CD14-positive monocyte (primary cell): Measurements from ENCODE around the gene ZNF470. TPM values are rescaled to one million over a fixed set of nuclear protein-coding genes. Genes with fewer than 3 reads are reported as not detected.

Experiments used
- DNase-seq, 3 donors: peaks; one replicate each; pipeline ENCODE4 v3.0.0-alpha.2; 2011 to 2022
- H2AFZ ChIP-seq: 2 replicates; pipeline ENCODE4 v1.6.0; 2012; ENCODE audit warnings: mild to moderate bottlenecking, low read depth, low read length, inconsistent platforms; ENCODE audit not compliant: insufficient read depth, poor library complexity, severe bottlenecking
- H3K27ac ChIP-seq, 2 donors: 1 replicate in 1 of 2; 2 replicates in 1 of 2; pipeline ENCODE4 v1.5.1; 2012 to 2013; ENCODE audit warnings: low read length in 2 of 2, control low read depth in 1 of 2, inconsistent platforms in 1 of 2, low read depth in 1 of 2, mild to moderate bottlenecking in 1 of 2
- H3K27me3 ChIP-seq, 2 donors: one replicate each; pipeline versions ENCODE4 v1.6.0 to v1.6.1; 2011 to 2013; ENCODE audit warnings: low read length in 2 of 2; ENCODE audit not compliant: control insufficient read depth in 2 of 2, insufficient read depth in 2 of 2
- H3K36me3 ChIP-seq, 2 donors: replicated peaks in 1 of 2; 1 replicate in 1 of 2; 2 replicates in 1 of 2; pipeline versions ENCODE4 v1.5.1 to v1.6.1; 2012 to 2013; ENCODE audit warnings: low read length in 2 of 2, control low read depth in 1 of 2, inconsistent platforms in 1 of 2, mild to moderate bottlenecking in 1 of 2; ENCODE audit not compliant: insufficient read depth in 2 of 2, control insufficient read depth in 1 of 2
- H3K4me1 ChIP-seq, 2 donors: 1 replicate in 1 of 2; 2 replicates in 1 of 2; pipeline versions ENCODE4 v1.5.1 to v1.6.1; 2012 to 2013; ENCODE audit warnings: low read length in 2 of 2, control low read depth in 1 of 2, inconsistent platforms in 1 of 2, mild to moderate bottlenecking in 1 of 2, moderate library complexity in 1 of 2; ENCODE audit not compliant: insufficient read depth in 2 of 2, control insufficient read depth in 1 of 2
- H3K4me2 ChIP-seq: replicated peaks from 2 replicates; pipeline ENCODE3; 2012; ENCODE audit warnings: low read length, moderate library complexity, mild to moderate bottlenecking; ENCODE audit not compliant: poor library complexity, severe bottlenecking; ENCODE audit errors: extremely low read depth
- H3K4me3 ChIP-seq, 3 experiments: fragments of 200-600 bp in 1 of 3; sonication (generic) in 1 of 3; replicated peaks in 1 of 3; 1 replicate in 2 of 3; 2 replicates in 1 of 3; pipeline ENCODE4 v1.5.1; 2011 to 2013; ENCODE audit warnings: low read length in 3 of 3, mild to moderate bottlenecking in 3 of 3, control low read depth in 2 of 3, low read depth in 2 of 3, inconsistent platforms in 1 of 3, moderate library complexity in 1 of 3
- H3K79me2 ChIP-seq: 2 replicates; pipeline ENCODE4 v1.6.0; 2012; ENCODE audit warnings: mild to moderate bottlenecking, control low read depth, inconsistent platforms, low read length, moderate library complexity; ENCODE audit not compliant: insufficient read depth
- H3K9ac ChIP-seq: 2 replicates; pipeline ENCODE4 v1.6.0; 2017; ENCODE audit warnings: low read length, mild to moderate bottlenecking; ENCODE audit not compliant: insufficient read depth, poor library complexity, severe bottlenecking
- H3K9me3 ChIP-seq, 2 donors: replicated peaks in 1 of 2; 1 replicate in 1 of 2; 2 replicates in 1 of 2; pipeline versions ENCODE4 v1.5.1 to v1.6.1; 2012 to 2013; ENCODE audit warnings: low read length in 2 of 2, control low read depth in 1 of 2; ENCODE audit not compliant: control insufficient read depth in 1 of 2, insufficient read depth in 1 of 2
- H4K20me1 ChIP-seq: 2 replicates; pipeline ENCODE4 v1.6.0; 2012; ENCODE audit warnings: mild to moderate bottlenecking, low read length, control low read depth, moderate library complexity; ENCODE audit not compliant: insufficient read depth
- H3K27ac Mint-ChIP-seq, 7 donors: one replicate each; pipeline ENCODE4 v1.8.0; 2020; ENCODE audit warnings: mild to moderate bottlenecking in 7 of 7, mixed read lengths in 7 of 7, moderate library complexity in 6 of 7, inconsistent platforms in 2 of 7
- H3K27me3 Mint-ChIP-seq, 3 donors: one replicate each; pipeline ENCODE4 v1.8.0; 2021 to 2022; ENCODE audit warnings: low read depth in 3 of 3, mild to moderate bottlenecking in 3 of 3, mixed read lengths in 3 of 3, moderate library complexity in 3 of 3, inconsistent platforms in 1 of 3
- H3K36me3 Mint-ChIP-seq, 2 donors: one replicate each; pipeline ENCODE4 v1.8.0; 2020; ENCODE audit warnings: mixed read lengths in 2 of 2, inconsistent platforms in 1 of 2, mild to moderate bottlenecking in 1 of 2
- H3K4me1 Mint-ChIP-seq: one replicate; pipeline ENCODE4 v1.8.0; 2020; ENCODE audit warnings: mild to moderate bottlenecking, mixed read lengths
- H3K4me3 Mint-ChIP-seq, 2 donors: one replicate each; pipeline ENCODE4 v1.8.0; 2020; ENCODE audit warnings: mild to moderate bottlenecking in 2 of 2, mixed read lengths in 2 of 2, moderate library complexity in 1 of 2
- H3K9me3 Mint-ChIP-seq, 7 donors: one replicate each; pipeline ENCODE4 v1.8.0; 2020 to 2022; ENCODE audit warnings: mixed read lengths in 7 of 7, mild to moderate bottlenecking in 6 of 7, moderate library complexity in 6 of 7, inconsistent platforms in 2 of 7
- WGBS: methylation state at CpG from one replicate; pipeline ENCODE4 v1.1.5; 2013; ENCODE audit warnings: missing lambda C conversion rate; ENCODE audit not compliant: insufficient coverage; 5-methylcytosine and 5-hydroxymethylcytosine counted together
- intact Hi-C, 2 donors: fragments of 100-400 bp; cut with micrococcal nuclease; formaldehyde crosslinking; loops; one replicate each; pipeline versions ENCODE4 v1.15.0 to v1.15.1; 2023
- polyA plus RNA-seq, 3 donors: library from polyadenylated mRNA; depleted of rRNA in 1 of 3; unstranded in 2 of 3; stranded (reverse) in 1 of 3; fragments of 300-500 nt in 2 of 3; fragments of >200 nt in 1 of 3; fragmentation: Illumina TruSeq in 2 of 3; gene quantifications; 1 replicate in 2 of 3; 2 replicates in 1 of 3; pipeline ENCODE4 v1.2.3, GENCODE V29; 2012 to 2021
- TF ChIP-seq, protein P1 (sequence below): fragments of 200-600 bp; IDR thresholded peaks from one replicate; pipeline ENCODE4 v1.8.0; 2022; ENCODE audit warnings: antibody characterized with exemption, mild to moderate bottlenecking

ZNF470 gene
- polyA plus RNA-seq, 3 donors, result 0.31 to 0.81 (median 0.40) TPM

- H3K4me1 ChIP-seq, result no peaks in the 10 kb centered on the region
- Mint-ChIP-seq H3K4me3 (no peak overlapping the region), H3K9me3 (peaks cover 73 to 98% (median 92%) of the 10 kb centered on the region in 7 donors), H3K27ac (peak overlapping the region in 1 of 7 donors; percentile 13), H3K27me3 (no peaks in the 10 kb centered on the region), H3K4me1 (no peaks in the 10 kb centered on the region), H3K36me3 (peaks cover 24 to 51% of the 10 kb centered on the region in 2 donors)
- H3K27me3 ChIP-seq, result no peaks in the 10 kb centered on the region
- no peak overlapping the region for H3K27ac ChIP-seq
- peaks cover 95 to 99% of the 10 kb centered on the region in 2 donors for H3K9me3 ChIP-seq
- H3K36me3 ChIP-seq, result peaks cover 0 to 53% of the 10 kb centered on the region in 2 donors
- no peaks in the 10 kb centered on the region for H4K20me1 ChIP-seq
- WGBS, result 99% methylated on average over 31 of the region's 37 CpGs
- TF ChIP-seq, protein P1, sequence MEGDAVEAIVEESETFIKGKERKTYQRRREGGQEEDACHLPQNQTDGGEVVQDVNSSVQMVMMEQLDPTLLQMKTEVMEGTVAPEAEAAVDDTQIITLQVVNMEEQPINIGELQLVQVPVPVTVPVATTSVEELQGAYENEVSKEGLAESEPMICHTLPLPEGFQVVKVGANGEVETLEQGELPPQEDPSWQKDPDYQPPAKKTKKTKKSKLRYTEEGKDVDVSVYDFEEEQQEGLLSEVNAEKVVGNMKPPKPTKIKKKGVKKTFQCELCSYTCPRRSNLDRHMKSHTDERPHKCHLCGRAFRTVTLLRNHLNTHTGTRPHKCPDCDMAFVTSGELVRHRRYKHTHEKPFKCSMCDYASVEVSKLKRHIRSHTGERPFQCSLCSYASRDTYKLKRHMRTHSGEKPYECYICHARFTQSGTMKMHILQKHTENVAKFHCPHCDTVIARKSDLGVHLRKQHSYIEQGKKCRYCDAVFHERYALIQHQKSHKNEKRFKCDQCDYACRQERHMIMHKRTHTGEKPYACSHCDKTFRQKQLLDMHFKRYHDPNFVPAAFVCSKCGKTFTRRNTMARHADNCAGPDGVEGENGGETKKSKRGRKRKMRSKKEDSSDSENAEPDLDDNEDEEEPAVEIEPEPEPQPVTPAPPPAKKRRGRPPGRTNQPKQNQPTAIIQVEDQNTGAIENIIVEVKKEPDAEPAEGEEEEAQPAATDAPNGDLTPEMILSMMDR, result no peak
- H2AFZ ChIP-seq, result no peak overlapping the region
- intact Hi-C loops, result no loop called here
- peak overlapping the region in 1 of 3 experiments; percentile 20 for H3K4me3 ChIP-seq
- H3K4me2 ChIP-seq, result no peak overlapping the region
- DNase-seq, result no peak
- no peak overlapping the region for H3K9ac ChIP-seq
- H3K79me2 ChIP-seq, result no peaks in the 10 kb centered on the region
Measured at GRCh38 chr19:56622374-56622773, 55.1 kb downstream of the ZNF470 start.

- Mint-ChIP-seq H3K27me3 (no peaks in the 10 kb centered on the region), H3K4me3 (no peak overlapping the region), H3K27ac (no peak overlapping the region), H3K9me3 (peaks cover 73 to 98% (median 92%) of the 10 kb centered on the region in 7 donors), H3K36me3 (peaks cover 17 to 45% of the 10 kb centered on the region in 2 donors), H3K4me1 (no peaks in the 10 kb centered on the region)
- Histone ChIP-seq H3K27ac (no peak overlapping the region), H3K36me3 (peaks cover 0 to 46% of the 10 kb centered on the region in 2 donors), H3K4me1 (no peaks in the 10 kb centered on the region), H3K27me3 (no peaks in the 10 kb centered on the region), H3K9ac (no peak overlapping the region), H3K9me3 (peaks cover 95 to 99% of the 10 kb centered on the region in 2 donors), H3K79me2 (no peaks in the 10 kb centered on the region), H3K4me2 (no peak overlapping the region), H3K4me3 (peak overlapping the region in 1 of 3 experiments; percentile 20), H4K20me1 (no peaks in the 10 kb centered on the region), H2AFZ (no peak overlapping the region)
- intact Hi-C loops, result no loop called here
- no peak for DNase-seq
- WGBS, result 80% methylated on average over 2 of the region's 9 CpGs
- TF ChIP-seq, protein P1, result no peak
Measured at GRCh38 chr19:56623006-56623405, 55.7 kb downstream of the ZNF470 start.
